Stomach (tissue), 9 donors: Measurements from ENCODE around the gene CYP26A1. TPM values are rescaled to one million over a fixed set of nuclear protein-coding genes. Genes with fewer than 3 reads are reported as not detected.

Experiments
- DNase-seq, 2 donors: peaks; one replicate each; pipeline versions ENCODE4 v3.0.0 to v3.0.0-alpha.2; 2013 to 2019
- H3K27ac ChIP-seq, 5 donors: fragments of 200-600 bp in 4 of 5; sonication (generic) in 4 of 5; one replicate each; pipeline ENCODE4 v1.5.1; 2013 to 2019; ENCODE audit warnings: mild to moderate bottlenecking in 1 of 5, moderate library complexity in 1 of 5
- H3K27me3 ChIP-seq, 3 donors: fragments of 200-600 bp; sonication (generic); one replicate each; pipeline ENCODE4 v1.5.1; 2017 to 2019; ENCODE audit warnings: mixed run types in 1 of 3
- H3K36me3 ChIP-seq, 4 donors: fragments of 200-600 bp; sonication (generic); 1 replicate in 3 of 4; 2 replicates in 1 of 4; pipeline ENCODE4 v1.5.1; 2016 to 2019
- H3K4me1 ChIP-seq, 4 donors: fragments of 200-600 bp; sonication (generic); one replicate each; pipeline ENCODE4 v1.5.1; 2016 to 2019
- H3K4me3 ChIP-seq, 4 donors: fragments of 200-600 bp; sonication (generic) in 3 of 4; one replicate each; pipeline ENCODE4 v1.5.1; 2016 to 2019; ENCODE audit warnings: mild to moderate bottlenecking in 1 of 4
- H3K9me3 ChIP-seq, 4 donors: fragments of 200-600 bp; sonication (generic); one replicate each; pipeline ENCODE4 v1.5.1; 2016 to 2019
- EP300 ChIP-seq: sonication (generic); formaldehyde crosslinking; IDR thresholded peaks from one replicate; pipeline ENCODE4 v1.6.1; 2017; ENCODE audit warnings: antibody characterized with exemption
- POLR2A ChIP-seq, 4 donors: fragments of 450-650 bp; IDR thresholded peaks; one replicate each; pipeline ENCODE4 v1.6.1; 2016; ENCODE audit warnings: antibody characterized with exemption in 4 of 4, control low read depth in 2 of 4, mild to moderate bottlenecking in 1 of 4, moderate library complexity in 1 of 4
- POLR2AphosphoS5 ChIP-seq, 3 donors: sonication (generic); formaldehyde crosslinking; IDR thresholded peaks; one replicate each; pipeline ENCODE4 v1.6.1; 2016; ENCODE audit warnings: antibody characterized with exemption in 3 of 3
- WGBS, 5 donors: extraction: QIAGEN DNeasy Blood & Tissue Kit in 3 of 5; methylation state at CpG; one replicate each; pipeline versions ENCODE4 v1.1.5 to v1.1.7; 2013 to 2018; 5-methylcytosine and 5-hydroxymethylcytosine counted together
- intact Hi-C: fragments of 100-400 bp; cut with DNase I; formaldehyde crosslinking; loops from one replicate; pipeline ENCODE4 v1.15.1; 2023; ENCODE audit warnings: low total_unique reads
- polyA plus RNA-seq, 3 donors: library from polyadenylated mRNA; stranded (reverse); fragments of 200-250 nt; gene quantifications; one replicate each; pipeline ENCODE4 v1.2.3, GENCODE V29; 2013
- total RNA-seq, 5 donors: library from RNA; depleted of rRNA; stranded (reverse); fragments of >200 nt; gene quantifications; one replicate each; pipeline versions ENCODE4 v1.1.0 to v1.2.3, GENCODE V29; 2014 to 2016
- TF ChIP-seq, protein P1 (sequence below), 7 experiments: fragments of 450-650 bp in 4 of 7; fragments of 200-600 bp in 3 of 7; sonication (generic) in 3 of 7; IDR thresholded peaks; one replicate each; pipeline ENCODE4 v1.5.1; 2016 to 2019; ENCODE audit warnings: antibody characterized with exemption in 7 of 7, control low read depth in 2 of 7, mild to moderate bottlenecking in 1 of 7
- donor health status: healthy with polysubstance abuse.
- donor health status: Bipolar disorder and iron deficiency.
- donor health status: healthy.

Gene CYP26A1
- total and polyA plus RNA-seq, 8 donors, result 0.15 TPM; not detected in 7

DNA sequence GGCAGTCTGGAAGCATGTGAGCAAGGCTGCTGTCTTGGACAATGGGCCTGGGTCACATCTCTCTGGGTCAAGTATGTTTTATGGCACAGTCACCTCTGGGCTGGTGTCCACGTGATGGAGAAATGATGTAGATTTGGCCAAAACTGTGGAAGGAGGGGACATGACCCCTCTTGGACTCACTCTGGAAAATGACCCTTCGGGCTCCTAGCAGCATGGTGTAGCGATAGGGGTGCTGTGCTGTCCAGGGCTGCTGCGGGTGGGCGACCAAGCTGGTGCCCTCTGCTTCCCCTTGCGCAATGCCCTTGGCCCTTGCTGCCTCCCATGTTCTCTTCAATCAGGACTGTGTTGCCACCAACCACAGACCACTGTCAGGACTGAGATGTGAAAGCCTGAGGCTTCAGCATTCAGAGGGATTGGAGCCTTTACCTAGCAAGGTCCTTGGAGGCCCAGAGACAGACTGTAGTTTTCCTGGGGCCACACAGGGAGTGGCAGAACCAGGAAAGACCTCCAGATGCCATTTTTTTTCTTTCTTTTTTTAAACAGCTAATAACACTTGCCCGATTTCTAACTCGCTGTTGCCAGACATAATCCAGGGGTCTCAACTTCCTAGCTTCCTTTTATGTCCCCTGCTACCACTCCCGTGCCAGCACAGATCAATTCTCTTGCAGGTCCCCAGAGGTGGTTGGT is 6.1 kb downstream of the CYP26A1 start:
- H3K27ac ChIP-seq, result no peak overlapping the region
- H3K4me3 ChIP-seq, result no peak overlapping the region
- TF ChIP-seq POLR2AphosphoS5 (IDR thresholded peaks at IDR 0.05) (no peak), POLR2A (IDR thresholded peaks at IDR 0.05) (no peak)
- H3K9me3 ChIP-seq, result no peaks in the 10 kb centered on the region
- WGBS, 5 donors, result 46 to 67% (median 58%) methylated on average over 8 to 9 of the region's 9 CpGs
- peaks cover 4 to 67% (median 30%) of the 10 kb centered on the region in 3 donors for H3K27me3 ChIP-seq
- peaks cover 5 to 15% (median 13%) of the 10 kb centered on the region in 4 donors for H3K4me1 ChIP-seq
- H3K36me3 ChIP-seq, result no peaks in the 10 kb centered on the region
- DNase-seq, result no peak
- intact Hi-C loops, result loop anchor here (10.0 kb wide), 1 partner anchor 215 kb away; no protein-coding TSS in a partner anchor

DNA sequence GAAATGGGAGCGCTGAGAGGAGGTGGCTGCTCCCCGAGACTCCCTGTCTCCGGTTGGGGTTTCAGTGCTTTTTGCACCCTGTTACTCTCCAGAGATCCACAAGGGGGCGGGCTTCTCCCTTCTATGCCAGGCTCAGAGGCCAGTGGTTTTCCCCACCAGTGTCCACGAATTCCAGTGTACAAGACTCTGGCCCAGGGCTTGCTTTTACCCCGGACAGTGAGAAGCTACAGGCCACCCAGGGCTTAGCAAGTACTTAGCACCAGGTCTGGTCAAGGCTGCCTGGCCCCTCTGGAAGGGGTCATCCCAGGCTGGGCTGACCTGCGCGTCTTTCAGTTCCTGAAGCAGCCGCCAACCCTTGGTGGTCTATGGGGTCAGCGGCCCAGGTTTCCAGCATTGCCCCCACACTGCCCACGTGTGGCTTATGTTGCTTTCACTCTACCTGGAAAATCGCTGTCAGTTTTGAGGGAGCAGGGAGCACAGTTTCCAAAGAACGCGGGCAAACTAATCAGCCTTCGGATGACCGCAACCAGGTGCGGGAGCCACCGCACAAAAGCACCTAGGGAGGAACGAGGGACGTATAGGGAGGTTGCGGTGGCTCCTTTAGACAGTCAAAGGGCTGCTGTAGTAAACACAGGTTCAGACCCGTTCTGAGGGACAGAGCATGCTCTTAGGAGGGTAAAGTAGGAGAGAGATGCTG is 6.8 kb downstream of the CYP26A1 start:
- peak; percentile 63 to 76 for DNase-seq
- H3K4me1 ChIP-seq, result peaks cover 0 to 8% (median 7%) of the 10 kb centered on the region in 4 donors
- no peaks in the 10 kb centered on the region for H3K36me3 ChIP-seq
- peaks cover 0 to 60% (median 24%) of the 10 kb centered on the region in 3 donors for H3K27me3 ChIP-seq
- intact Hi-C loops, result no loop called here
- H3K4me3 ChIP-seq, result no peak overlapping the region
- H3K27ac ChIP-seq, result no peak overlapping the region
- 53 to 58% (median 56%) methylated on average over 22 of the region's 22 CpGs for WGBS, 5 donors
- H3K9me3 ChIP-seq, result no peaks in the 10 kb centered on the region
- no peak for TF ChIP-seq EP300
- TF ChIP-seq, protein P1, sequence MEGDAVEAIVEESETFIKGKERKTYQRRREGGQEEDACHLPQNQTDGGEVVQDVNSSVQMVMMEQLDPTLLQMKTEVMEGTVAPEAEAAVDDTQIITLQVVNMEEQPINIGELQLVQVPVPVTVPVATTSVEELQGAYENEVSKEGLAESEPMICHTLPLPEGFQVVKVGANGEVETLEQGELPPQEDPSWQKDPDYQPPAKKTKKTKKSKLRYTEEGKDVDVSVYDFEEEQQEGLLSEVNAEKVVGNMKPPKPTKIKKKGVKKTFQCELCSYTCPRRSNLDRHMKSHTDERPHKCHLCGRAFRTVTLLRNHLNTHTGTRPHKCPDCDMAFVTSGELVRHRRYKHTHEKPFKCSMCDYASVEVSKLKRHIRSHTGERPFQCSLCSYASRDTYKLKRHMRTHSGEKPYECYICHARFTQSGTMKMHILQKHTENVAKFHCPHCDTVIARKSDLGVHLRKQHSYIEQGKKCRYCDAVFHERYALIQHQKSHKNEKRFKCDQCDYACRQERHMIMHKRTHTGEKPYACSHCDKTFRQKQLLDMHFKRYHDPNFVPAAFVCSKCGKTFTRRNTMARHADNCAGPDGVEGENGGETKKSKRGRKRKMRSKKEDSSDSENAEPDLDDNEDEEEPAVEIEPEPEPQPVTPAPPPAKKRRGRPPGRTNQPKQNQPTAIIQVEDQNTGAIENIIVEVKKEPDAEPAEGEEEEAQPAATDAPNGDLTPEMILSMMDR (IDR thresholded peaks at IDR 0.05), result peak in 5 of 7 experiments; percentile 63 to 79 (median 70)
- no peak for TF ChIP-seq POLR2AphosphoS5 (IDR thresholded peaks at IDR 0.05)
- no peak for TF ChIP-seq POLR2A (IDR thresholded peaks at IDR 0.05)

DNA sequence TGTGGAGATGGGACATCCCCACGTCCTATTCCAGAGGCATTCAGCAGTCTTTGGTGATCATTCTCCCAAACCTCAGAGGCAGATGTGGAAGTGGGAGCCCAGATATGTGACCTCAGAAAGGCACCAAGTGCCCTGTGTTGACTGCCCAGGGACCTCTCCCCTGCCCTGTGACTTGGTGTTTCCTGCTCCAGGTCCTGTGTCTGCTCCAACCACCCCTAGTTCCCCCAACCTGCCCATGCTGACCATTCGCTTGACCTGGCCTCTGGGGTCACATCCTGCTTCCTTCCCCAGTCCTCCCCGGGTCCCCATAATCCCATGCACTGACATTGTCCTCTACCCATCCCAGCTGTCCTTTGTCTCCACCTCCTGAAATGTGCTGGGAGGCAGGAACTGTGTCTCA is 7.6 kb downstream of the CYP26A1 start:
- no peak overlapping the region for H3K27ac ChIP-seq
- H3K9me3 ChIP-seq, result no peaks in the 10 kb centered on the region
- H3K4me3 ChIP-seq, result no peak overlapping the region
- H3K27me3 ChIP-seq, result peaks cover 0 to 52% (median 18%) of the 10 kb centered on the region in 3 donors
- TF ChIP-seq POLR2A (IDR thresholded peaks at IDR 0.05) (no peak), EP300 (no peak), POLR2AphosphoS5 (IDR thresholded peaks at IDR 0.05) (no peak)
- TF ChIP-seq, protein P1 (IDR thresholded peaks at IDR 0.05), result no peak
- WGBS, 5 donors, result 57 to 74% (median 65%) methylated on average over 3 of the region's 3 CpGs
- intact Hi-C loops, result no loop called here
- no peaks in the 10 kb centered on the region for H3K36me3 ChIP-seq
- peaks cover 0 to 8% (median 7%) of the 10 kb centered on the region in 4 donors for H3K4me1 ChIP-seq
- no peak for DNase-seq

DNA sequence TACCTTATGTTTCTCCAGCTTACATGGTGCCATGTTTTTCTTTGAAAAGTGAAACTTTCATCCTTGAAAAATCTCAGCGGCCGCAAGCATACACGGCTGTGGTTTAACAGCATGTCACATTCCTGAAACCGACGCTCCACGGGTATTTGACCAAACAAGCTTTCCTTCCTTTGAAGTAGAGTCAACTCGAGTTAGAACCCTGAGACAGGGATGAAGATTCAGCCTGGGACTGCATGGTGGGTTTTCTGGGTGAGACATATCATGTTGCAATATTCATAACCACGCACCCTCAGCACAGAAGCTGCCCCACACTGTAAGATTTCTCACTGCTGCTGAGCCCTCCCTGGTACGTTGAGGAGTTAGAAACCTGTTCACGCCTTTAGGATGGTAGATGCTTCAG is 8.1 kb downstream of the CYP26A1 start:
- H3K9me3 ChIP-seq, result no peaks in the 10 kb centered on the region
- WGBS, 5 donors, result 58 to 64% (median 62%) methylated on average over 10 of the region's 10 CpGs
- no peaks in the 10 kb centered on the region for H3K36me3 ChIP-seq
- no peak overlapping the region for H3K4me3 ChIP-seq
- H3K4me1 ChIP-seq, result peaks cover 0 to 8% (median 7%) of the 10 kb centered on the region in 4 donors
- peaks cover 0 to 47% (median 18%) of the 10 kb centered on the region in 3 donors for H3K27me3 ChIP-seq
- intact Hi-C loops, result no loop called here
- H3K27ac ChIP-seq, result no peak overlapping the region
- TF ChIP-seq POLR2AphosphoS5 (IDR thresholded peaks at IDR 0.05) (no peak), EP300 (no peak)
- DNase-seq, result no peak

DNA sequence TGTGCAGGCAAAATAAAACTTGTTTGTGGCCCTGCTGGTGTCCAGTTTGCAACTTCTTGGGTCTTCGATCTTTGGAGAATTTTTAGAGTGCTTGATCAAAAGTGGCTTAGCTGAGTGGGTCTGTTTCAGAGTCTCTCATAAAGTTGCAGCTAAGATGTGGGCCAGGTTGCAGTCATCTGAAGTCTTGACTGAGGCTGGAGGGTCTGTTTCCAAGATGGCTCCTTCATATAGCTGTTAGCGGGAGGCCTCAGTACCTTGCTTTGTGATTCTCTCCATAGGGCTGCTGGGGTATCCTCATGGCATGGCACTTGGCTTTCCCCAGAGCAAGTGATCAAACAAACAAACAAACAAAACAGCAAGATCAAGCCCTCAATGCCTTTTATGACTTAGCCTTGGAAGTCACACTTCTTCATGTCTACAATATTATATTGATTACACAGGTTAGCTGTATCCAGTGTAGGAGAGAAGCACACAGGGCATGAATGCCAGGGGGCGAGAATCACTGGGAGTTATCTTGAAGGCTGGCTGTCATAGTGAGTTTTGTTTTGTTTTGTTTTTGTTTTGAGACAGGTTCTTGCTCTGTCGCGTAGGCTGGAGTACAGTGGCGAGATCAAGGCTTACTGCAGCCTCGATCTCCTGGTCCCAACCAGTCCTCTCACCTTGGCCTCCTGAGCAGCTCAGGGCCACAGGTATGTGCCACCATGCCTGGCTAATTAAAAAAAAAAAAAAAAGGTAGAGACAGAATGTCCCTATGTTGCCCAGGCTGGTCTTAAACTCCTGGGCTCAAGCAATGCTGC is 10.2 kb downstream of the CYP26A1 start:
- TF ChIP-seq, protein P1 (IDR thresholded peaks at IDR 0.05), result no peak
- TF ChIP-seq POLR2AphosphoS5 (IDR thresholded peaks at IDR 0.05), result no peak
- TF ChIP-seq POLR2A (IDR thresholded peaks at IDR 0.05), result no peak
- TF ChIP-seq EP300, result no peak
- intact Hi-C loops, result no loop called here
- Histone ChIP-seq H3K4me1 (peaks cover 0 to 8% (median 7%) of the 10 kb centered on the region in 4 donors), H3K9me3 (no peaks in the 10 kb centered on the region), H3K4me3 (no peak overlapping the region), H3K36me3 (no peaks in the 10 kb centered on the region), H3K27me3 (peaks cover 0 to 30% (median 16%) of the 10 kb centered on the region in 3 donors), H3K27ac (no peak overlapping the region)
- DNase-seq, result no peak
- 78 to 90% (median 89%) methylated on average over 7 of the region's 7 CpGs for WGBS, 5 donors
